Upper lobe of right lung (tissue), 1 donor: ENCODE measurements around the gene ERFE. TPM values are rescaled to one million over a fixed set of nuclear protein-coding genes. Genes with fewer than 3 reads are reported as not detected.

Experiments used
- ATAC-seq: fragments of 200-7000 bp; cut with Tn5 transposase; one replicate; pipeline ENCODE4 v1.9.1; 2020; ENCODE audit warnings: mild to moderate bottlenecking, moderate library complexity
- DNase-seq: peaks from one replicate; pipeline ENCODE4 v3.0.0-alpha.2; 2020
- H3K27ac ChIP-seq: fragments of 200-600 bp; one replicate; pipeline ENCODE4 v1.8.0; 2022
- H3K27me3 ChIP-seq: fragments of 200-600 bp; one replicate; pipeline ENCODE4 v1.8.0; 2022; ENCODE audit warnings: mild to moderate bottlenecking
- H3K36me3 ChIP-seq: fragments of 200-600 bp; one replicate; pipeline ENCODE4 v1.8.0; 2022
- H3K4me1 ChIP-seq: fragments of 200-600 bp; one replicate; pipeline ENCODE4 v1.8.0; 2022
- H3K4me3 ChIP-seq: fragments of 200-600 bp; one replicate; pipeline ENCODE4 v1.8.0; 2022; ENCODE audit warnings: mild to moderate bottlenecking
- H3K9me3 ChIP-seq: fragments of 200-600 bp; one replicate; pipeline ENCODE4 v1.8.0; 2022
- CTCF ChIP-seq: fragments of 200-600 bp; IDR thresholded peaks from one replicate; pipeline ENCODE4 v1.8.0; 2022; ENCODE audit warnings: antibody characterized with exemption
- intact Hi-C: fragments of 100-400 bp; cut with DNase I; formaldehyde crosslinking; loops from one replicate; pipeline ENCODE4 v1.11.0; 2022
- total RNA-seq: library from RNA; stranded (reverse); fragmentation: NEBNext Ultra II Directional; extraction: Animal tissue kit (Norgen Biotek cat#: 25700); gene quantifications from one replicate; pipeline ENCODE4 v1.2.1, GENCODE V29; 2021
- donor health status: DM: no; HTN: yes; CAD: no; lungs with severe emphysema.

The ERFE gene
- total RNA-seq, 1 donor from 2014 or later, result not detected

GRCh38 chr2:238128534-238129001, 30.2 kb upstream of the ERFE start:
- Histone ChIP-seq H3K4me1 (no peaks in the 10 kb centered on the region), H3K4me3 (no peak overlapping the region), H3K9me3 (no peaks in the 10 kb centered on the region), H3K27ac (no peak overlapping the region), H3K27me3 (no peaks in the 10 kb centered on the region), H3K36me3 (no peaks in the 10 kb centered on the region)
- intact Hi-C loops, result no loop called here
- no peak for TF ChIP-seq CTCF
- DNase-seq (no peak), ATAC-seq (no peak)

GRCh38 chr2:238129166-238130010, 29.4 kb upstream of the ERFE start:
- Histone ChIP-seq H3K4me3 (no peak overlapping the region), H3K27ac (no peak overlapping the region), H3K36me3 (no peaks in the 10 kb centered on the region), H3K4me1 (no peaks in the 10 kb centered on the region), H3K27me3 (no peaks in the 10 kb centered on the region), H3K9me3 (no peaks in the 10 kb centered on the region)
- ATAC-seq, result no peak
- no peak for DNase-seq
- no peak for TF ChIP-seq CTCF
- intact Hi-C loops, result no loop called here

- Histone ChIP-seq H3K27me3 (no peaks in the 10 kb centered on the region), H3K4me1 (no peaks in the 10 kb centered on the region), H3K27ac (no peak overlapping the region), H3K36me3 (no peaks in the 10 kb centered on the region), H3K4me3 (no peak overlapping the region), H3K9me3 (no peaks in the 10 kb centered on the region)
- intact Hi-C loops, result no loop called here
- DNase-seq, result no peak
- no peak for ATAC-seq
- TF ChIP-seq CTCF, result no peak
Observed at GRCh38 chr2:238130111-238130695, 28.6 kb upstream of the ERFE start.

GRCh38 chr2:238130696-238131628, 27.8 kb upstream of the ERFE start:
- Histone ChIP-seq H3K36me3 (no peaks in the 10 kb centered on the region), H3K9me3 (no peaks in the 10 kb centered on the region), H3K27me3 (no peaks in the 10 kb centered on the region), H3K4me1 (no peaks in the 10 kb centered on the region), H3K4me3 (no peak overlapping the region), H3K27ac (no peak overlapping the region)
- TF ChIP-seq CTCF, result no peak
- DNase-seq, result no peak
- ATAC-seq, result no peak
- intact Hi-C loops, result no loop called here

- H3K27ac ChIP-seq, result no peak overlapping the region
- H3K4me1 ChIP-seq, result no peaks in the 10 kb centered on the region
- TF ChIP-seq CTCF, result no peak
- no peak for ATAC-seq
- H3K4me3 ChIP-seq, result no peak overlapping the region
- H3K9me3 ChIP-seq, result no peaks in the 10 kb centered on the region
- no peak for DNase-seq
- intact Hi-C loops, result no loop called here
- no peaks in the 10 kb centered on the region for H3K27me3 ChIP-seq
- no peaks in the 10 kb centered on the region for H3K36me3 ChIP-seq
Observed at GRCh38 chr2:238131761-238132462, 26.9 kb upstream of the ERFE start.
